OCI-LY7 (cell line): ENCODE data around the gene MYBPHL.

Experiments
- CTCF ChIP-seq: fragments of 200-600 bp; sonication (generic); conservative IDR thresholded peaks from 2 replicates; pipeline ENCODE4 v1.5.1; 2014; ENCODE audit warnings: mild to moderate bottlenecking, antibody characterized with exemption, low read length, moderate library complexity, mixed read lengths
- EZH2phosphoT487 ChIP-seq: fragments of 200-600 bp; sonication (generic); IDR thresholded peaks from 2 replicates; pipeline ENCODE4 v1.6.1; 2018; ENCODE audit warnings: low read depth, borderline replicate concordance, mild to moderate bottlenecking, mixed run types, antibody characterized with exemption, low read length, moderate library complexity, mixed read lengths

GRCh38 chr1:109256085-109256484 is 50.7 kb downstream of the MYBPHL start:
- TF ChIP-seq CTCF (no peak), EZH2phosphoT487 (no peak)
